HT1080 (cell line): ENCODE data around the gene YAP1. TPM values are rescaled to one million over a fixed set of nuclear protein-coding genes. Genes with fewer than 3 reads are reported as not detected.

ENCODE experiments used
- DNase-seq: peaks from one replicate; pipeline ENCODE4 v3.0.0-alpha.2; 2015; ENCODE audit warnings: low read depth
- polyA plus RNA-seq, 2 experiments: library from polyadenylated mRNA; depleted of rRNA; stranded (reverse); fragments of >200 nt; gene quantifications; 2 replicates each; pipeline ENCODE4 v1.2.3, GENCODE V29; 2015
- total RNA-seq: library from RNA; depleted of rRNA; stranded (reverse); fragments of >200 nt; shearing (Covaris generic); gene quantifications from 2 replicates; pipeline ENCODE4 v1.2.3, GENCODE V29; 2014; rRNA removed

The YAP1 gene
- total RNA-seq, result 86.4 and 139 TPM in 2 replicates
- 82.2 and 97.8 TPM in 2 replicates for polyA plus RNA-seq (2015; cell fraction: cytosol; rRNA removed)
- 88.9 and 92.4 TPM in 2 replicates for polyA plus RNA-seq (2015; cell fraction: nucleus; rRNA removed)

DNA sequence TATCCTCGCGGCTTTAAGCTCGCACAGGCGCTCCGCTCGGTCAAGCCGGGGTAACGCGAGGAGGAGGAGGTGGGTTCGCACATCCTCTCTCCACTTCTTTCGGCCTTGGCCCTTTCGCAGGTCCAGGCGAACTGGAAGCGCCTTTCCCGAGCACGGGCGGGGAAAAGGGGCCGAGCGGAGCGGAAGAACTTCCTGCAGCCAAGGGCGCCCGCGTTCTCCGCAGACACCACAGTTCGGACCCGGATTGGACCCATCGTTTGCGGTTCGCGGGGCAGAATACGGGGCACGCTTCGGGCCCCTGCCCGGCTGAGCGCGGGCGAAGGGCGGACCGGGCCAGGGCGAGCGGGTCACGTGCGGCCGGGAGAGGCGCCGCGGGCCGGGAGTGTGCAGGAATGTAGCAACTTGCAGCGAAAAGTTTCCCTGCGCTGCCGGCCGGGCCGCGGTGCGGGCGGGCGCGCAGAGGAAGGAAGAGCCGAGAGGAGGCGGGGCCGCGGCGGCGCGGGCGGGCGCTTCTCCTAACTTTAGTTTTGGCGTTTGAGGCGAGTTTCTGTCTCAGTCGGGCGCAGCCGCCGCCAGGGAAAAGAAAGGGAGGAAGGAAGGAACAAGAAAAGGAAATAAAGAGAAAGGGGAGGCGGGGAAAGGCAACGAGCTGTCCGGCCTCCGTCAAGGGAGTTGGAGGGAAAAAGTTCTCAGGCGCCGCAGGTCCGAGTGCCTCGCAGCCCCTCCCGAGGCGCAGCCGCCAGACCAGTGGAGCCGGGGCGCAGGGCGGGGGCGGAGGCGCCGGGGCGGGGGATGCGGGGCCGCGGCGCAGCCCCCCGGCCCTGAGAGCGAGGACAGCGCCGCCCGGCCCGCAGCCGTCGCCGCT lies at the start of gene YAP1:
Gene YAP1 (plus strand): TSS at position 552 of the 865 bp plus-strand sequence. CDS start 402 bp downstream, outside the sequence.
- peak; percentile 90 for DNase-seq

DNA sequence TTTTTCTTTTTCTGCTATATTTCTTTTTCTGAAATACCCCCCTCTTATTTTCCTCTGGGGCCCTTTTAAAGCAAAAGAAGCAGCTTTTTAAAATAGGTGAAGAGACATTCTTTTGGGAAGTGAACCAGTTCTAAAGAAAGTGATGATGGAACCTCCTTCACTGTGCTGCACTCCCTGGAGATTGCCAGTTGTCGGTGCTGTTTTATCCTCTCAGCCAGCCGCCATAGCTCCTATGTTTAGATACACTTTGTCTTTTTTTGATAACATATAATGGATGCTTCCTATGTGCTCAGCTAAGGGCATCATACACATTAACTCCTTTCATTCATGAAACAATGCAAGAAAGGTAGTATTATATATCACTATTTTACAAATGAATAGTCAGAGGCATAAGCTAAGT lies 49.0 kb upstream of the YAP1 start:
- DNase-seq, result no peak

GRCh38 chr11:102062106-102062505 lies 48.1 kb upstream of the YAP1 start:
- no peak for DNase-seq

- DNase-seq, result no peak
Measured at GRCh38 chr11:102064316-102064715, 45.9 kb upstream of the YAP1 start.

DNA sequence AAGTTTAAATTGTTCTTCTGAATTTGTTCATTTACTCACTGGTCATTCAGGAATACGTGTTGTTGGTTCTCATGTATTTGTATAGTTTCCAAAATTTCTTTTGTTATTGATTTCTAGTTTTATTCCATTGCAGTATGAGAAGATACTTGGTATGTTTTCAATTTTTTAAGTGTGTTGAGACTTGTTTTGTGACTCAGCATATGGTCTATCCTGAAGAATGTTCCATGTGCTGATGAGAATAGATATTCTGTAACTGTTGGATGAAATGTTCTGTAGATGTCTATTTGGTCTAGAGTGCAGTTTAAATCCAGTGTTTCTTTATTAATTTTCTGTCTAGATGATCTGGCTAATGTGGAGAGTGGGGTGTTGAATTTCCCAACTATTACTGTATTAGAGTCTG lies 39.5 kb upstream of the YAP1 start:
- no peak for DNase-seq

DNA sequence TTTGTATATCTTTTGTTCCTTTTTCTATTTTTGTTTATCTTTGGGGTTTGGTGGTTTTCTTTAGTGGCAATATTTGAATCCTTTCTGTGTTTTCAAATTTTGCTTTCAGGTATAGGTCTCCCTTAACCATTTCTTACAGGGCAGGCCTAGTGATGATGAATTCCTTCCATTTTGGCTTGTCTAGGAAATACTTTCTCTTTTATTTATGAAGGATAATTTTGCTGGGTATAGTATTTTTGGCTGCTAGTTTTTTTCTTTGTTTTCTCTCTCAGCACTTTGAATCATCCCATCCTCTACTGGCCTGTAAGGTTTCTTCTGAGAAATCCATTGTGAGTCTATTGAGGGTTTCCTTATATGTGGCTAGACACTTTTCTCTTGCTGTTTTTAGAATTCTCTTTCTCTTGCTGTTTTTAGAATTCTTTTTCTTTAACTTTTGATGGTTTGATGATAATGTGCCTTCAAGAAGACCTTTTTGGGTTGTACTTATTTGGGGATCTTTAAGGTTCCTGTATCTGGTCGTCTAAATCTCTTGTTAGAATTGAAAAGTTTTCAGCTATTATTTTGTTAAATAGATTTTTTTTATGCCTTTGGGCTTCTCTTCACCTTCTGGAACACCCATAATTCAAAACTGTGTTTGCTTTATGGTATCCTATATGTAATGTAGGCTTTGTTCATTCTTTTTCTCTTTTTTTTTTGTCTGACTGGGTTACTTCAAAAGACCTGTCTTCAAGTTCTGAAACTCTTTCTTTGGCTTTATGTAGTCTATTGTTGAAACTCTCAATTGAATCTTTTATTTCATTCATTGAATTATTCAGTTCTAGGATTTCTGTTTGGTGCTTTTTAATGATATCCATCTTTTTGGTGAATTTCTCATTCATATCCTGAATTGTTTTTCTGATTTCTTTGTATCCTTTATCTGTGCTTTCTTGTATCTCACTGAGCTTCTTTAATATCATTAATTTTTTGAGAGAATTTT lies 38.5 kb upstream of the YAP1 start:
- no peak for DNase-seq

DNA sequence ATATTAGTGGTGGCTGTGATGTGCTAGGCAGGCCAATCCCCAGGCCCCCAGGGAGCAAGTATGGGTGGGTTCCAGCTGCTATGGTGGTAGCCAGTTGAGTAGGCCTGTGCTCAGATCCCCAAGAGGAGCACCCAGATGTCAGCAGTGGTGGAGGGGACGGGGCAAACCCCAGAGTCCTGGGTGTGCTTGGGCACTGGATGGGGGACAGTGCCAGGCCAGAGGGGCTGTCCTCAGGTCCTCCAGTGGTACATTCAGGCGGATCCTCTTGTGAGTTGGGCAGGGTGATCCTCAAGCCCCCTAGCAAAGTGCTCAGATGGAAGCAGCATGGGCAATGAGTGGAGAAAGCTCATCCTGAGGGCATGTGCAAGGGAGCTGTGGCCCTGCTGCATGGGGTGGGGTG lies 37.0 kb upstream of the YAP1 start:
- DNase-seq, result no peak

DNA sequence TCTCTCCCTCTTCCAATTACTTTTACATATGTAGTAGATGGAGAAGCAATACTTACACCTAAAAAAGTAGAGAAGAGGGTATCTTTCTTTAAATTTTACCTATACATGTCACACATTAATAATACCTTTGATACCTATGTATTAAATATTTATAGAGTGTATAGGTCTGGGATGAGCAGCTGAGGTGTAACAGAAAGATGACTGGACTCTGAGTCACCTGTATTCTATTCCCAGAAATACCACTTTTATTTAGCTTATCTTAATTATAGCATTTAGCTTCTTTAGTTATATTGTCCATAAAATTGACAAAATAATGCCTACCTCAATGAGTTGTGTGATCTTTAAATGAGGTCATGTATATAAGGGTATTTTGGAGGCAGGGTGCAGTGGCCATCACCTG lies 30.6 kb upstream of the YAP1 start:
- no peak for DNase-seq

- no peak for DNase-seq
Measured at GRCh38 chr11:102081313-102081712, 28.9 kb upstream of the YAP1 start.

DNA sequence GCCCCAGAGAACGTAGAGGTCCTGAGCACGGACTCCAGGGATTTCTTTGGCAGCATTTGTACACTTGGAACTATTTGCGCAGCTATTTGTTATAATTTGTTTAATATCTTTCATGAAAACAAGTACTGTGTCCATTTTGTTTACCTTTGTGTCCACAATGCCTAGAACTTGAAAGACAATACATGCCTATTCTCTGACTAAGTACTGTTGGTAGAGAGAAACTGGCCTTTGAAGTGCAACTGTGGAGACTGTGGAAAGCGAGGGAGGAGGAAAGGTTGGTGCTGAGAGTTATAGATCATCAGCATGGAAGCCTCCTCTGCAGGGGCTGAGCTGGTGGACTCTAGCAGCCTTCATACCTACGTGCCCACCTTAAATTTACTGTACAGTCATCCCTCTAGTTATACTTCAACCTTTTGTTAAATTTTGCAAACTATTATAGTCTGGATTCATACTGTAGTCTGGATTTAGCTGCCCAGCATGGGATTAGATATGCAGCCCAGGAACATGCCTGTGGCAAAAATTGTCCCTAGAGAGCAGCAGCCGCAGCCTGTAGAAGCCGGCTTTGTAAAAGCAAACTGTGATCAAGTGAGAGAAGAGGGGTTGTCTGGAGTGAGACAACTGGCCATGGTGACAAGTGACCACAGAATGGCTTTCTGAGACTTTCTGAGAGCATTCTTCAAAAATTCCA lies 24.2 kb upstream of the YAP1 start:
- no peak for DNase-seq

DNA sequence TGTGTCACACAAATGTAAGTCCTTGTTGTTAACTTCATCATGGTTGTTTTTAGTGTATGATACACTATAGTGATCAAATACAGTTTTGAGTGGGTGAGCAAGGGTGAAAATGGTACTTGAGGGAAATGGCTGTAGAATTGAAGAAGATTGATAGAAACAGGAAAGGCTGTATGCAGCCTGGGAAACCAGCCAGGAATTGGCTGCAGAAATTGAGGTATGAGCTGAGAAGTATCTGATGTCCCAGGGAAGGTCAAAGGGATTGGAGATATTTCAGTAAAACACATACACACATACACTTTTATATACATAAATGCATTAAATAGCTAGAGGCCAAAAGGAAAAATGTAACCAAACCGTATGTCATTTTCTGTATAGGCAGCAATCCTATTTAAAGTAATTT lies 13.1 kb upstream of the YAP1 start:
- no peak for DNase-seq

DNA sequence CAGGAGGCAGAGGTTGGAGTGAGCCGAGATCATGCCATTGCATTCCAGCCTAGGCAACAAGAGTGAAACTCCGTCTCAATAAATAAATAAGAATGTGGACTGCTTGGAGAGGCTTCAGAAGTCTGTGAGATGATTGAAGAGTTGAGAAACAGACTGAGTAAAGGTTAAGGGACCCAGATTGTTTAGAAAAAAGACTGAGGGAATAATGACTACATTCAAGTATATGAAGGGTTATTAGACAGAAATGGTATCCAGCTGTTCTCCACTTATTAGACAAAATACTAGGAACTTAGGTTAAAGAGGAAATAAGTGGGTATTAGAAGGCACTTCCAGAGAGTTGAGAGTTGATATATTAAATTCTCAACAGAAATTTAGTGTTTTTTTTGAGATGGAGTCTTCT lies 10.5 kb upstream of the YAP1 start:
- no peak for DNase-seq

DNA sequence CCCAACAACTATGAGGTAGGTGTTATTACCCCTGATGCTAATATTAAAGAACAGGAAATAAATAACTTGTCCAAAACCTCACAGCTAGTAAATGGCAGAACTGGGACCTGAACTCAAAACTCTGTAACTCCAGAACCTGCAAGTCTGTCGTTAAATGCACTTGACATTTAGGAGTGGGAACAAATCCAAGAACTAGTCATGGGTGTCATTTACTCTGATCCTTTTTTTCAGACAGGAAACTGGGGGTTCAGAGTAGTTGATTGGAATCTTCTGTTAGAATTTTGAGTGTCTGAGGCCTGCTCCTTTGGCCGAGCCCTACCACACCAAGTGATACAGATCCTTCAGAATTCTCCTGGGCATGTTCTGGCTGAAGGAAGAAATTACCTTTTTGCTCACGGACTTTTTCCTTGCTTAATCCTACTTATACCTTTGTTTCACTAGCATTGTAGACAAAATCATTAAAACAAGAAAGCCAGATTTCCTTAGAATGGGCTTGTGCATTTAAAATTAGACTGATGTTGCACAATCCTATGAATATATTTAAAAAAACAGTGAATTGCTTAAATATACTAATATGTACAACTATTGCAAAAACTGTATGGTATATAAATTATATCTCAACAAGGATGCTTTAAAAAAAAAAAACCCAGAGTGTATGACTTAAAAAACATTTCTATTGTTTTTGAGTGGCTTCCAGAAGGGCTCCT lies 1.4 kb upstream of the YAP1 start:
- DNase-seq, result peak; percentile 8

DNA sequence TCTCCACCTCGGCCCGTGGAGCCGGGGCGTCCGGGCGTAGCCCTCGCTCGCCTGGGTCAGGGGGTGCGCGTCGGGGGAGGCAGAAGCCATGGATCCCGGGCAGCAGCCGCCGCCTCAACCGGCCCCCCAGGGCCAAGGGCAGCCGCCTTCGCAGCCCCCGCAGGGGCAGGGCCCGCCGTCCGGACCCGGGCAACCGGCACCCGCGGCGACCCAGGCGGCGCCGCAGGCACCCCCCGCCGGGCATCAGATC lies 439 bp downstream of the YAP1 start:
- no peak for DNase-seq

- DNase-seq, result peak; percentile 78
Measured at GRCh38 chr11:102111011-102111786, 952 bp downstream of the YAP1 start.

DNA sequence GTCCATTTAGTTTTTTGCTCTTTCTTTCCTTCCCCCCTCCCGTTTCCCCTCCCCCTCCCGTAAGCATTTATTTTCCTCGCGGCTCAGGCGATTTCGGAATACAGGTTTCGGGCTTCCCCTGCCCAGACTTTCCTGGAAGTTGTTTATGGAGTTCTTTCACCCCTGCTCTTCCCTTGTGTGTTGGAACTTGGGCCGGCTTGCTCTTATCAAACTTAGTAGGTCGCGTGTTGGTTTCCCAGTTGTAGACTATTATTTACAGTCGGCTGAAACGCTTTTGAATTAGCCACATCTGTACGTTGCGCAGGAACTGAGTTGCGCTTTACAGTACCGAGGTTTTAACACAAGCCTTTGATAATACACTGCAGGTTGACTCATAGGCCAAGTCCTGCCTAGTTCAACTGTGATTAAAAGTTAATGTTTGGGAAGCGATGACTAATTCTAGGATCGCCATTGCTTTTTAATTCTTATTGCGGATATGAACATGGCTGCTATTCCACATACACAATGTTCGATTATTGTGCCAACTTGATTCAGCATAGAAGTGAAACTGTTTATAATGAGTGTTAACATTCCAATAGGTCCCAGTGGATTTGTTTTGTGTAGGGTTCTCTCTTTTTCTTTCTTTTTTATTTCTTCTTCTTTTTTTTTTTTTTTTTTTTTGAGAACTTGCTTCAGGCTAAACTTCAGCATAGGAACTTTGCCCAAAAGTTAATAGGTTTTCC lies 1.7 kb downstream of the YAP1 start:
- DNase-seq, result peak; percentile 89

GRCh38 chr11:102112509-102112821 lies 2.2 kb downstream of the YAP1 start:
- DNase-seq, result no peak

DNA sequence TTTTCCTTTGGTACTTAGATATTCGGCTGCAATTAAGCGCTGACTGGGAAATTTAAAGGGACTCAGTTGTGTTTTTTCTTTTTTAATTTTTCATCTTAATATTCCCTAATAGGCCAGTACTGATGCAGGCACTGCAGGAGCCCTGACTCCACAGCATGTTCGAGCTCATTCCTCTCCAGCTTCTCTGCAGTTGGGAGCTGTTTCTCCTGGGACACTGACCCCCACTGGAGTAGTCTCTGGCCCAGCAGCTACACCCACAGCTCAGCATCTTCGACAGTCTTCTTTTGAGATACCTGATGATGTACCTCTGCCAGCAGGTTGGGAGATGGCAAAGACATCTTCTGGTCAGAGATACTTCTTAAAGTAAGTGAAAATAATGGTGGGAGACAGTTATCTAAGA lies 3.8 kb downstream of the YAP1 start:
- DNase-seq, result no peak

DNA sequence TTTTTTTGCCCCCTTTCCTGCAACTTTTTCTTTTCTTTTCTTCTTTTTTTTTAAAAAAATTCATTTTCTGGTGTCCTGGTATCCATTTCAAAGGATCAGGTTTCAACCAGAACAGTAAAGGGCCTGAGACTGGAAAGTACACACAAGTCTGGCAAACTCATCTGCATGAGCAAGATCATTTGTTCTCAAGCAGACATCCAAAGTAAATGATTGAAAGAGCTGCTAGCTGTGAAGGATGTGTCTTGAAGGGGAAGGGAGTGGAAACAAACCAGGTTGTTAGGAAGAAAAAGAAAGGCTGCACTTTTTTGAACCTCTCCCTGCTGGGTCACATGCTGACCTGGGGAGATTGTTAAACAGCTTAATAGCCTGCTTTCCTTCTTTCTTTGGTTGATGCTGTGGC lies 5.3 kb downstream of the YAP1 start:
- DNase-seq, result peak; percentile 27
